NCI-H748 (cell line): ENCODE data around the gene GRB10.

Source experiments
- DNase-seq: peaks from one replicate; lab custom pipeline; 2025; ENCODE audit not compliant: unreplicated experiment; lab: John Stamatoyannopoulos, UW

The GRB10 gene

DNA sequence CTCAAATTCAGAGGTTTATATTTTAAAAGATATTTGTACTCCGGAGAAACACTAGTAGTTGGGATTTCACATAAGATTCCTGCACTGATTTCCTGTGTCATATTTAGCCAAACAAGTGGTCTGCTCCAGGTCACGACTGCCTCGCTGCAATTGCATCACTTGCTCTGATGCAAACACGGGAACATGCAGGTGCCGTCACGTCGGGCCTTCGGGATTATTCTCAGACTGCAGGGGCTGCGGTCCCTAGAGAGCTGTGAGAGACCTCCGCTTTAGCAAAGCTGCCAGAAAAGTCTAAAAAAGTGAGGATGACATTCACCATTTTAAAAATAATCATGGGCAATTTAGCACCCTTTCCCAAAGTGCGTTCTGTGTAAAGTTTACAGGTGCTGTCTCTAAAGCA is 124.0 kb downstream of the GRB10 start:
- no peak for DNase-seq

GRCh38 chr7:50657912-50658311 is 124.8 kb downstream of the GRB10 start:
- DNase-seq: no peak

GRCh38 chr7:50657341-50657873 is 125.3 kb downstream of the GRB10 start:
- no peak for DNase-seq

GRCh38 chr7:50656141-50656895 is 126.4 kb downstream of the GRB10 start:
- no peak for DNase-seq

DNA sequence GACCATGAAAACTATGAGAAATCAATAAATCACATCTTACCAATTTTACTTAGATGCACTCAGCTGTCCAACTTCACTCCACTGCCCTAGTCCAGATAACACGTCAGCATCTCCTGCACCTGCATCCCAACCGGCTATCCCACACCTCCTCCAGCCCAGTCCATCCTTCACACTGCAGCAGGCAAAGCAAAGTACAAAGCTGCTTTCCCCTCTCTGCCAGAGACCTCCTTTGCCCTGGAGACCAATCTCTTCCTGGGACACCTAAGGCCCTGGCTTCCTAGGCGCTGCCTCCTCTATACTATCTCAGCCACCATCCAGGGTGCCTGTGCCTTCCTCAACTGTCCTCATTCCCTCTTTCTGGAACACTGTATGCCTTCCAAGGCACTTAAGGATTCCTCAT is 127.2 kb downstream of the GRB10 start:
- no peak for DNase-seq

DNA sequence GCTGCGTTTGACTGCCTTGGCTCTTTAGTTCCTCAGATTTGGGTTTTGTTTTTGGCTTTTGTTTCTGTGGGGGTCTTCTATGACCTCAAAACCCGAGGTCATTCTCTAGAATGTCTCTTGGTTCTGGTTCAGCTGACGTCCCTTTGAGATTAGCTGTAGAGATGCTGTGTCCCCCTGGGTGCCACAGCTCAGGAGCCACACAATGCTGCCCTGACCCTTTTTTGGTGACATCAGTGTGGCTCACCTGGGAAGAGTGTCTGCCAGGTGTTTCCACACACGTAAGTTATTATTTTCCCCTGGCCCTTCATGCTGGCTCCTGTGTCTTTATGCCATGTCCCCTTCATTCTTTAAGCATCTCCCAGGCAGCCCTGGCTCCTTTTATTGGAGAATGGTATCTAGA is 127.7 kb downstream of the GRB10 start:
- no peak for DNase-seq

DNA sequence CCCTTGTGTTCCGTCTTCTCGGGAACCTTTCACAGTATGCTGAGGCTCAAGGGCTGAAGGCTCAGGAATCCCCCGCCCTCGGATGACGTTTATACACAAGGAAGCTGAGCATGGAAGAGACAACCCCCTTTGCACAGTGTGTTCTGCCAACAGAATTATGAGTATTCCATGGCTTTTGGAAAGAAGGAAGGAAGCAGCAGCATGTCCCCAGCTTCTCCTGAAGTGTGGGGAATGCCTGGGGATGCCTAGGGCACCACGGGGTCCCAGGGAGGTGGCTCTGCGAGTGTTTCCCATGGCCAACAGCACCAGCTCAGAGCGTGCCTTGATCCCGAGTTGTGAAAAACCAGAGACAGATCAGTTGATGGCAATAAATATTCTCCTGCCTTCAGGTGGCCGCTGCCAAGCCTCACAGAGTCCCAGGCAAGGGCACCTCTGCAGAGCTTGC is 128.7 kb downstream of the GRB10 start:
- no peak for DNase-seq

DNA sequence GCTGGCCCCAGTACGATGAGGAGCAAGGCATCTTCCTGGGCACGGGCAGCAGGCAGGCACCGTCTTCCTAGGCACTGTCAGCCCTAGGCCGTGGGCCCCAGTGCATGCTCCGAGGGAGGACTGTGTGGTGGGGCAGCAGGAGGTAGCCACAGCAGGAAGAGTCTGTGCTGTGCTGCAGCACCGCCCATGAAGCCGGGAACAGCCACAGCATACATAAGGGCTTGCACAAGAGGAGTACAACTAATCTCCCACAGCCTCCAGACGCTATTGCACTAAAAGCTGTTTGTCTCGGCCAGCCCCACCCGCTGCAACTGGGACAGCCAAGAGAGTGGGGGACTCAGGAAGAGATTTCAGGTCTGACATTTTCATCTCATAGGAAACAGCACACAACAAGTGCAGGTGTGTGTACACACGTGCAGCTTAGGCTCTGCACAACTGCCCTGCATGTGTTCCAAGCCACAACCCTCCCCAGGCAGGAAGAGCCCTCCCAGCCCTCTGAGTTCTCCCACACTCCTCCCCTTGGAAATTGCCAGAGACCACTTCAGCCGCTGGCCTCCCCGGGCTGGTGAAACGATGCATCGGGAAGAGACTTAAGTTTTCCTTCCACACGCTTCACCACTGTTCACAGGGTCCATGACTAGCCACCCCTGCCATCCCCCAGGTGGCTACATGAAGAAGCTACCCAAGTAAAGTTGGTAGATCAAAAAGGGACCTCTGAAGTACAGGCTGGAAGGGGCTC is 129.4 kb downstream of the GRB10 start:
- DNase-seq: no peak

GRCh38 chr7:50652400-50653125 is 130.1 kb downstream of the GRB10 start:
- DNase-seq: no peak

- DNase-seq: no peak
Measured at GRCh38 chr7:50651271-50651989, 131.3 kb downstream of the GRB10 start.

GRCh38 chr7:50650057-50650664 is 132.5 kb downstream of the GRB10 start:
- DNase-seq: no peak

- no peak for DNase-seq
Measured at GRCh38 chr7:50649259-50649885, 133.3 kb downstream of the GRB10 start.

- DNase-seq: no peak
Measured at GRCh38 chr7:50648570-50649169, 134.0 kb downstream of the GRB10 start.

- DNase-seq: no peak
Measured at GRCh38 chr7:50648076-50648475, 134.6 kb downstream of the GRB10 start.

DNA sequence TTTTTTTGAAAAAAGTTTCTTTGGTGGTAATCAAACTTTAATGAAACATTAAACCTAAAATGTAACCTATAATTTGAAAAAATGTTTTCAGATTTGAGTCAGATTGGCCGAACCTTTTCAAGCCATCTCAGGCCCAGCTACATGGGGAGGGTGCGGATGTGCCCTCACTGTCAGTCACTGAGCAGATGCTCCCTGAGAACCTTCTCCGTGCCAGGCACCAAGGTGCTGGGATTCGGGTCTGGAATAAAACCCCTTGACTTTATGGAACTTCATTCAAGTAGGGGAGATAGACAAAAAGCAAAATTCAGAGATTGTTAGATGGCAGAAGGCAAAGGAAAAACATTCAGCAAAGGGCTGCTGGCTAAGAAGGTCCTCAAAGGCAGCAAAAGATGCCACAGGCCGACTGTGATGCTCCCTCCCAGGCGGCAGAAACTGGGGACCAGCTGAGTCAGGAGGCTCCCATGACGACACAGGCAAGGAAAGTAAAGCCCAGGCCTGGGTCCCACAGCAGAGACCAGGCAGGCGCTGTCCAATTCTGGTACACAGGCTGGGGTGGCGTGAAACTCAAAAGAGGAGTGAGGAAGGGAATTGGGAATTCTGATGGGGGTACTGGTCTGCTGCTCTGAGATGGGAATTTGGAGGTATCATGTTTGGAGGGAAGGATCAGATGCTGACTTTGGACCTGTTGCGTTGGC is 135.3 kb downstream of the GRB10 start:
- no peak for DNase-seq

- peak; percentile 50 for DNase-seq
Measured at GRCh38 chr7:50646069-50646468, 136.6 kb downstream of the GRB10 start.

DNA sequence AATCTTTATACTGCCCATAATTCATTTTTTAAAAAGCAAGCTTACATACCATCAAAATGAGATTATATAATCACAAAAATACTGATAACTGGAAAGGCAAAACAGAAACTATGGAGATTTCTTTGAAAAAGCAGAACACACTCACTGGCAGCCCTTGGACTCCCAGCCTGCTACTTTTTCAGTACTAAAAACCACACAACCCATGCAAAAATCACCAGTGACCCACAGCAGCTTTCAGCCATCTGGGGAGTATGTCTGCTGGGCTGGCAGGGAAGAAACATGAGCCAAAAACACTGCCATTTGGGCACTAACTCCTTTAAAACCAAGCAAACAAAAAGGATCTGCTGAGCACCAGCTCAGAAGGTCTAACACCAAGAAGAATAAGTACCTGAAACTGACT is 137.5 kb downstream of the GRB10 start:
- no peak for DNase-seq

GRCh38 chr7:50644586-50644985 is 138.1 kb downstream of the GRB10 start:
- DNase-seq: no peak

DNA sequence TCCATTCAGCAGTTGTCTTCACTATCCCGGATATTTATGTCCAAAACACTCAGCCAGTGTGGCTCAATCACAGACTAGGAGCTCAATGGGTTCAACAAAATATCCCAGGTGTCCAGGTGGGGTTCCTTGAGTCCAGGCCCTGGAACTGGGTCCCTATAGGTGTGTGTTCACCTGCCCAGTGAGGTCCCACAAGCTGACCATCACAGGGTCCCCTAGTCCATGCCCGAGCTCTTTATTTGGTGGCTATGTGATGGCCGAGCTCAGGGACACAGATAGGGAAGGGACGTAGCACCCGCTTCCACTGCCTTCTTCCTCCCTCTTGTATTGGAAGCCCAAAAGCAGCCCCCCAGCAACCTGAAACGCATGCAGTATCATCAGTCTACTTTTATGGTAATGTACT is 138.6 kb downstream of the GRB10 start:
- DNase-seq: no peak
